ENCODE measurements around the gene SYT2.

SYT2 gene

DNA sequence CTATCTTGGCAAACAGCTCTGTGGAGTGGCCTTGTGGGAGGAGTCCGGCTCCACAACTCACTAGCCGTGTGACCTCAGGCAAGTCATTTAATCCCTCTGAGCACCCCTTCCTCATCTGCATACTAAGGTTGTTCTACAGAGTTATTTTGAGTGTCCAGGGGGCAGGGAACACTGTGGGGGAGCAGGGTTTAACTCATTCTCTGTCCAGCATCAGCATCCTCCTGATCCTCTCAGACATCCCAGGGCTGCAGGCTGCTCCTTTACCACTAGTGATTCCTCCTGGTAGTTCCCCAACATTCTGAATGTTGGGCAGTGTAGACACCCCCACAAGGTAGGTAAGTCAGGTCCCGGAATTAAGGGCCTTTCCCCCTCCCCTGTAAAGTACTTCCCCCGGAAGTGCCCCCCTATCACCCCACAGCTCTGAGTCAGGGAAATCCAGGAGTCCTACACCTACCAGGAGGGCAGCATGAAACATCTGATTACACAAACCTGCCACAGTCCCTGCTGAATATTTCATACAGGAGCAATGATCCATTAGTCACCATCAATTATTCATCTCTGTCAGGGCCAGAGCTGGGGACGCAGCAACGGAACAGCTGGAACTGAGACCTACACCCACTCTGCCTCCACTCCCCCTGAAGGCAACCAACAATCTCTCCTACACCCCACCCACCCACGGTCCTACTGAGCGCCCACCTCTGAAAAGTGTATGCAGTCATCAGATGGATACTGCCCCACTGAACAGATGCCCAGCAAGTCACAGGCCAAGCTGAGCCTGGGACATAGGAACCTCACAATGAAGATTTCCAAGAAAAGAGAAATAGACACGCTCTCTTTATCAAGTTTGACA is 20.5 kb downstream of the SYT2 start:
- H3K4me1 ChIP-seq (ENCODE audit: control insufficient read depth in 1 of 2, insufficient read depth in 2 of 2, low read length in 2 of 2), result no peaks in the 10 kb centered on the region
- H3K27ac ChIP-seq (ENCODE audit: low read depth, low read length), result no peak overlapping the region
- peaks cover 0 to 6% of the 10 kb centered on the region in 2 donors for H3K27me3 ChIP-seq (ENCODE audit: control insufficient read depth in 1 of 2, insufficient read depth in 2 of 2, low read length in 2 of 2)
- H3K36me3 ChIP-seq (ENCODE audit: control insufficient read depth in 1 of 2, insufficient read depth in 2 of 2, low read length in 2 of 2), result no peaks in the 10 kb centered on the region
- H3K9me3 ChIP-seq (ENCODE audit: control insufficient read depth in 1 of 2, low read length in 2 of 2), result no peaks in the 10 kb centered on the region
- H3K9ac ChIP-seq (ENCODE audit: low read depth in 1 of 2, low read length in 2 of 2), result no peak overlapping the region
- no peak overlapping the region for H3K4me3 ChIP-seq (ENCODE audit: low read depth in 1 of 2, low read length in 2 of 2)

DNA sequence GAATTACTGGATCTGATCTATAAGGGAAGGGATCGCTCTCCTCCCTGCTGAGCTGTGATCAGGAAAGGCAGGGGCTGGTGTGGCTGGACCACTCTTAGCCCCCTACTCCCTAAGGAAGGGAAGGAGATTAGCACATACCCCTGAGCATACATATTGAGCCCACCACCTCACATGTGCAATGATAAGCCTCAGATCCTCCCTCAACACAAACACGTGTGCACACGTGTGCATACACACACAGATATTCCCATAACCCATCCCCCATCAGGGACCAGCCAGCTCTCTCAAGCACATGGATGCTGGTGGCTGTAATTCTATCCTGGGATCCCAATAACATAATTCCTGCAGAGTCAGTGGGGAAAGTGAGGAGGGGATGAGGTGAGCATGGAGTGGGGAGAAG is 21.2 kb downstream of the SYT2 start:
- H3K9ac ChIP-seq (ENCODE audit: low read depth in 1 of 2, low read length in 2 of 2), result no peak overlapping the region
- no peak overlapping the region for H3K4me3 ChIP-seq (ENCODE audit: low read depth in 1 of 2, low read length in 2 of 2)
- H3K4me1 ChIP-seq (ENCODE audit: control insufficient read depth in 1 of 2, insufficient read depth in 2 of 2, low read length in 2 of 2), result no peaks in the 10 kb centered on the region
- H3K27me3 ChIP-seq (ENCODE audit: control insufficient read depth in 1 of 2, insufficient read depth in 2 of 2, low read length in 2 of 2), result peaks cover 0 to 6% of the 10 kb centered on the region in 2 donors
- no peaks in the 10 kb centered on the region for H3K36me3 ChIP-seq (ENCODE audit: control insufficient read depth in 1 of 2, insufficient read depth in 2 of 2, low read length in 2 of 2)
- no peaks in the 10 kb centered on the region for H3K9me3 ChIP-seq (ENCODE audit: control insufficient read depth in 1 of 2, low read length in 2 of 2)
- H3K27ac ChIP-seq (ENCODE audit: low read depth, low read length), result no peak overlapping the region

DNA sequence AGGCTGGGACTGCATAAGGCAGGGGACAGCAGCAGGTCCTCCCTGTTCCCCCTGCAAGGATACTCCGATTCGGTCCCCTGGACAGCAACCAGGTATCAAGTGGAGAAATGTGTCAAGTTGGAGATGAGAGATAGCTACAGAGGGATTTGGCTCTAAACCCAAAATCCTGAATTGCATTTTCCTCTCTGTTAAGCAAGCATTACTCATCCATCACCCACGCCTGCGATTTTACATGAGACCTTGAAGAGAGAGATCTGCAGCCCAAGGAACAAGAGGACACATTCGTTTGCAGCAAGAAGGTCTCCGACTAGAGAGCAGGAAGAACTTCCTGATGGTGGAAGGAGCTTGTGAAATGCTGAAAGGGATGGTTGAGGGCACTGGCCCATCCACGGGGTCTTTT is 21.9 kb downstream of the SYT2 start:
- Histone ChIP-seq H3K9me3 (ENCODE audit: control insufficient read depth in 1 of 2, low read length in 2 of 2) (no peaks in the 10 kb centered on the region), H3K27ac (ENCODE audit: low read depth, low read length) (no peak overlapping the region), H3K36me3 (ENCODE audit: control insufficient read depth in 1 of 2, insufficient read depth in 2 of 2, low read length in 2 of 2) (no peaks in the 10 kb centered on the region), H3K27me3 (ENCODE audit: control insufficient read depth in 1 of 2, insufficient read depth in 2 of 2, low read length in 2 of 2) (peaks cover 0 to 6% of the 10 kb centered on the region in 2 donors), H3K9ac (ENCODE audit: low read depth in 1 of 2, low read length in 2 of 2) (no peak overlapping the region), H3K4me3 (ENCODE audit: low read depth in 1 of 2, low read length in 2 of 2) (no peak overlapping the region), H3K4me1 (ENCODE audit: control insufficient read depth in 1 of 2, insufficient read depth in 2 of 2, low read length in 2 of 2) (no peaks in the 10 kb centered on the region)

DNA sequence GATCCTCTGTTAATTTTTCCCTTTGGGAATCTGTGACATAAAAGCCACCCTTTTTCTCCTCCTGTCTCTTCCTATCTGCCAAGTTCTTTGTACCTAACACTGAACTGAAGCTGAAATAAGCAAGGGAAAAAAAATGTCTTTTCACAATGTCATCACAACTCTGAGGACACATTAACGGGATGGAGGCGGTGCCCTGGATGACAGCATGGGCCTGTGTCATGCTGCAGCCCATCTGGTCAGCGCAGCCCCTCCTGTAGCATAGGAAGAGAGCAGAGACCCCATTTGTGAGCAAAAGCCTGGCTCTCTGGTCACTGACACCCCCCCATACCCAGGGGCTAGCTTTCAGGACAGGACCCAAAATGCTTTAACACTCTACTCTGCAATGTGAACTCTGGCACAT is 22.5 kb downstream of the SYT2 start:
- Histone ChIP-seq H3K27ac (ENCODE audit: low read depth, low read length) (no peak overlapping the region), H3K4me3 (ENCODE audit: low read depth in 1 of 2, low read length in 2 of 2) (no peak overlapping the region), H3K4me1 (ENCODE audit: control insufficient read depth in 1 of 2, insufficient read depth in 2 of 2, low read length in 2 of 2) (no peaks in the 10 kb centered on the region), H3K36me3 (ENCODE audit: control insufficient read depth in 1 of 2, insufficient read depth in 2 of 2, low read length in 2 of 2) (no peaks in the 10 kb centered on the region), H3K27me3 (ENCODE audit: control insufficient read depth in 1 of 2, insufficient read depth in 2 of 2, low read length in 2 of 2) (peaks cover 0 to 10% of the 10 kb centered on the region in 2 donors), H3K9ac (ENCODE audit: low read depth in 1 of 2, low read length in 2 of 2) (no peak overlapping the region), H3K9me3 (ENCODE audit: control insufficient read depth in 1 of 2, low read length in 2 of 2) (no peaks in the 10 kb centered on the region)

DNA sequence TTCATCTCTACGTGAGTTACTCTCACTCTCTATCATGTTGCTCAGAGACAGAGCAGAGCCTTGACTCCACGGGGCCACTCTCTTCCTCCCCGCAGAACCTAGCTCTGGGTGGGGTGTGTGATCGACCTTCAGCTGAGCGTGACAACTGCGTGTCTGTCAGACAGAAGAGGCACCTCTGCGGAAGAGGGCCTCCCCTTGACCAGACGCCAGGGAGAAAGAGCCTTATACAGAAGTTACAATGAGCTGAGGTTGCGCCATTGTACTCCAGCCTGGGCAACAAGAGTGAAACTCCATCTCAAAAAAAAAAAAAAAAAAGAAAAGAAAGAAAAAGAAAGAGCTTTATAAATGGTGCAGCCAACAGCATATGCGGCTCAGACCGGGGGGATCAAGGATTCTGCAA is 22.9 kb downstream of the SYT2 start:
- no peaks in the 10 kb centered on the region for H3K36me3 ChIP-seq (ENCODE audit: control insufficient read depth in 1 of 2, insufficient read depth in 2 of 2, low read length in 2 of 2)
- H3K27me3 ChIP-seq (ENCODE audit: control insufficient read depth in 1 of 2, insufficient read depth in 2 of 2, low read length in 2 of 2), result peaks cover 0 to 10% of the 10 kb centered on the region in 2 donors
- no peaks in the 10 kb centered on the region for H3K4me1 ChIP-seq (ENCODE audit: control insufficient read depth in 1 of 2, insufficient read depth in 2 of 2, low read length in 2 of 2)
- H3K4me3 ChIP-seq (ENCODE audit: low read depth in 1 of 2, low read length in 2 of 2), result no peak overlapping the region
- no peak overlapping the region for H3K9ac ChIP-seq (ENCODE audit: low read depth in 1 of 2, low read length in 2 of 2)
- H3K9me3 ChIP-seq (ENCODE audit: control insufficient read depth in 1 of 2, low read length in 2 of 2), result no peaks in the 10 kb centered on the region
- H3K27ac ChIP-seq (ENCODE audit: low read depth, low read length), result no peak overlapping the region

DNA sequence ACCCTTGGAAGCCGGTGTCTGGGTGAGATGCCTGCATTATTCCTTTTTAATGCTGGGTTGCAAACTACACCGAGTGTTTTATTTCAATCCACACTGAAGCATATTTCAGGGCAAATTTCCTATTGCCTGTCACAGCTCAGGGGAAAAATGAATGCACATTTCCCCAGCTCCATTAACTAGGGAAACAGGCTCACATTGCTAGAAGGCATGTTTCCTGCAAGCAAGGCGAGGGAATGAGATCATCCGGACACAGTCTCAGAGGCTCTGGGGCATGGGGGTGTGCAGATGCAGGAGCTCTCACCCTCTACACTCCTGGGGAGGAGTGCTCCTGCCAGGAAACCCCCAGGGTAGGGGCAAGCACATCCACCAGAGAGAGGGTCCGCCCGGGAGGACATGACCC is 24.6 kb downstream of the SYT2 start:
- H3K36me3 ChIP-seq (ENCODE audit: control insufficient read depth in 1 of 2, insufficient read depth in 2 of 2, low read length in 2 of 2), result no peaks in the 10 kb centered on the region
- peaks cover 5 to 13% of the 10 kb centered on the region in 2 donors for H3K27me3 ChIP-seq (ENCODE audit: control insufficient read depth in 1 of 2, insufficient read depth in 2 of 2, low read length in 2 of 2)
- no peak overlapping the region for H3K4me3 ChIP-seq (ENCODE audit: low read depth in 1 of 2, low read length in 2 of 2)
- no peaks in the 10 kb centered on the region for H3K9me3 ChIP-seq (ENCODE audit: control insufficient read depth in 1 of 2, low read length in 2 of 2)
- H3K4me1 ChIP-seq (ENCODE audit: control insufficient read depth in 1 of 2, insufficient read depth in 2 of 2, low read length in 2 of 2), result no peaks in the 10 kb centered on the region
- H3K27ac ChIP-seq (ENCODE audit: low read depth, low read length), result no peak overlapping the region
- no peak overlapping the region for H3K9ac ChIP-seq (ENCODE audit: low read depth in 1 of 2, low read length in 2 of 2)

DNA sequence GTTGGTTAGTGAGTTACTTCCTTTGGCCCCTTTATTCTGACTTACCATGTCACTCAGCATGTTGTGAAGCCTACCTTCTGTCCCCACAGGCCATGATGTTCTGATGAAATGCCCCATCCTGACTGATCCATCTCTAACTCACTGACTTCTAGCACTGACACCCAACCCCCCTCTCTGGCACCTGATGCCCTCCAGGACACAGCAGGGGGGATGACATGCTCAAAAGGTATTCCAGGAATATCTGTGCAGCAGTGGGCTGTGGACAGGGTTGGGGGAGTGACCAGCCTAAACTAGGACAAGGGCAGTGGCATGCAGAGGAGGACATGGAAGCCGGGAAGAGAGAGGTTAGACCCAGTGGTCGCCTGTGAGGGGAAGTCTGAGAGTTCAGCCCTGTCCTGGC is 25.5 kb downstream of the SYT2 start:
- Histone ChIP-seq H3K4me3 (ENCODE audit: low read depth in 1 of 2, low read length in 2 of 2) (no peak overlapping the region), H3K9ac (ENCODE audit: low read depth in 1 of 2, low read length in 2 of 2) (no peak overlapping the region), H3K9me3 (ENCODE audit: control insufficient read depth in 1 of 2, low read length in 2 of 2) (no peaks in the 10 kb centered on the region), H3K27ac (ENCODE audit: low read depth, low read length) (no peak overlapping the region), H3K27me3 (ENCODE audit: control insufficient read depth in 1 of 2, insufficient read depth in 2 of 2, low read length in 2 of 2) (peaks cover 7 to 13% of the 10 kb centered on the region in 2 donors), H3K4me1 (ENCODE audit: control insufficient read depth in 1 of 2, insufficient read depth in 2 of 2, low read length in 2 of 2) (no peaks in the 10 kb centered on the region), H3K36me3 (ENCODE audit: control insufficient read depth in 1 of 2, insufficient read depth in 2 of 2, low read length in 2 of 2) (no peaks in the 10 kb centered on the region)

DNA sequence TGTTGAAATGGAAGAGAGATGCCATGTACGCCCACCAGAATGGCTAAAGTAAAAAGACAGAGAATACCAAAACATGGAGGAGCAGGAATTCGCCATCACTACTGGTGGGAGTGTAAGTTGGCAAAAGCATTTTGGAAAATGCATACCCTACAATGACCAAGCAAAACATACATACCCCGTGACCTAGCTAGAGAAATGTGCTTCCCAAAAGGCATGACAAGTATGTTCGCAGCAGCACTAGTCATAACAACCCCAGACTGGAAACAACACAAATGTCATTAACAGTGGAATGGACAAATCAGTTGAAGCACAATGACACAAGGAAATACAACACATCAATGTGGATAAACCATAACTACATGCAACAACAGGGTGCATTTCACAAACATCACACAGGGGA is 27.2 kb downstream of the SYT2 start:
- Histone ChIP-seq H3K4me3 (ENCODE audit: low read depth in 1 of 2, low read length in 2 of 2) (no peak overlapping the region), H3K9ac (ENCODE audit: low read depth in 1 of 2, low read length in 2 of 2) (no peak overlapping the region), H3K27me3 (ENCODE audit: control insufficient read depth in 1 of 2, insufficient read depth in 2 of 2, low read length in 2 of 2) (peaks cover 7 to 8% of the 10 kb centered on the region in 2 donors), H3K4me1 (ENCODE audit: control insufficient read depth in 1 of 2, insufficient read depth in 2 of 2, low read length in 2 of 2) (no peaks in the 10 kb centered on the region), H3K36me3 (ENCODE audit: control insufficient read depth in 1 of 2, insufficient read depth in 2 of 2, low read length in 2 of 2) (no peaks in the 10 kb centered on the region), H3K27ac (ENCODE audit: low read depth, low read length) (no peak overlapping the region), H3K9me3 (ENCODE audit: control insufficient read depth in 1 of 2, low read length in 2 of 2) (no peaks in the 10 kb centered on the region)

DNA sequence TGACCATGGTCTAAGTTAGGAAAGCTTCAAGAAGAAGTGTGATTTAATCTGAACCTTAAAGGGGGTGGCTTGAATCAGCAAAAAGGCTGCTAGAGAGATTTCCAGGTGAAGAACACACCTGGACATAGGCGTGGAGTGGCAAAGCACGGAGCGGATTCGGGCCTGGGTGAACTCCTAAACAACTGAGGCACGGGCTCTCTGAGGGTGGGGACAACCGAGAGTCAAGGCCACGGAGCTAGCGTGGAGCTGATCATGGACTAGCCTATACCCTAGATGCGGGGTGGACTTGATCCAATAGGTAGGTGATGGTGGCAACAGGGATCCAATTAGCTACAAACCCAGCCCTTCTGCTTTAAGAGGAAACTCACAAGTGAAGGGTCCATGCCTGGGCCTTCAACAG is 27.8 kb downstream of the SYT2 start:
- H3K27me3 ChIP-seq (ENCODE audit: control insufficient read depth in 1 of 2, insufficient read depth in 2 of 2, low read length in 2 of 2), result peaks cover 7 to 8% of the 10 kb centered on the region in 2 donors
- no peak overlapping the region for H3K4me3 ChIP-seq (ENCODE audit: low read depth in 1 of 2, low read length in 2 of 2)

DNA sequence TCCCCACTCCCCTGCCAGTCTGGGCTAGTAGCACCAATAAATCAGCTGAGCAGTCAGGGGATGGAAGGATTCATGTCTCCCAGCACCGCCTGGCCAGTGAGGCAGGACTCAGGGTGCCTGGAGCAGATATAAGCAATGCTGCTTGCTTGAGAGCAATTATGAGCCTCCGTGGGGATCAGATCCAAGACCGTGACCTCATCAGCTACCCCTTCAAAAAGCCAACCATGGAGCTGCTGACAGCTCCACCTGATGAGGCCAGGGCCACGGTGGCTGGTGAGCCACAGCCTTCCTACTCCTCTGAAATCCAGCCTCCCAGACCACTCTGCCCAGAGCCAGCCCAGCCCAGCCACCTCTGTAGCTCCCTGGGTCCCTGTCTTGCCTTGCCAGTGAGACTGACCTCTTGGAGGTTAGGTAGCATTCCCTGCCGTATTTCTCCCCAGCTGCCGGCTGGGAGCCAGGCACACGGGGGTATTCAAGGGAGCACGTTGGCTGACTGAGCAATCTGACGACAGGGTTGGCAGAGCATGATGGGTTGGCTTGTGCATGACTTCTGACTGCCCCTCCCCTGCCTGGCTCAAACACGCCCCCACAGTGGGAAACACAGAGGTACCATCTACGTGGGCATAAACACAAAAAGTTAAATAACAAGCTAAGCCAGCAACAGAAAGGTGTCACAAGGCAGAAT is 28.4 kb downstream of the SYT2 start:
- no peaks in the 10 kb centered on the region for H3K36me3 ChIP-seq (ENCODE audit: control insufficient read depth in 1 of 2, insufficient read depth in 2 of 2, low read length in 2 of 2)
- peaks cover 7 to 8% of the 10 kb centered on the region in 2 donors for H3K27me3 ChIP-seq (ENCODE audit: control insufficient read depth in 1 of 2, insufficient read depth in 2 of 2, low read length in 2 of 2)
- no peaks in the 10 kb centered on the region for H3K9me3 ChIP-seq (ENCODE audit: control insufficient read depth in 1 of 2, low read length in 2 of 2)
- H3K4me1 ChIP-seq (ENCODE audit: control insufficient read depth in 1 of 2, insufficient read depth in 2 of 2, low read length in 2 of 2), result no peaks in the 10 kb centered on the region
- H3K27ac ChIP-seq (ENCODE audit: low read depth, low read length), result no peak overlapping the region
- no peak overlapping the region for H3K4me3 ChIP-seq (ENCODE audit: low read depth in 1 of 2, low read length in 2 of 2)
- no peak overlapping the region for H3K9ac ChIP-seq (ENCODE audit: low read depth in 1 of 2, low read length in 2 of 2)

More for the DNA sequence above, 27.8 kb downstream of the SYT2 start:
- Histone ChIP-seq H3K27ac (ENCODE audit: low read depth, low read length) (no peak overlapping the region), H3K4me1 (ENCODE audit: control insufficient read depth in 1 of 2, insufficient read depth in 2 of 2, low read length in 2 of 2) (no peaks in the 10 kb centered on the region), H3K36me3 (ENCODE audit: control insufficient read depth in 1 of 2, insufficient read depth in 2 of 2, low read length in 2 of 2) (no peaks in the 10 kb centered on the region), H3K9me3 (ENCODE audit: control insufficient read depth in 1 of 2, low read length in 2 of 2) (no peaks in the 10 kb centered on the region), H3K9ac (ENCODE audit: low read depth in 1 of 2, low read length in 2 of 2) (no peak overlapping the region)
